GM12864 (cell line): ENCODE results near the gene AASDHPPT.
"Not testable (repeated sequence)": the region's sequence is repeated elsewhere in the genome, so short reads cannot be mapped to it uniquely, and the experiment has no call there.

Experiments used
- DNase-seq: peaks from one replicate; pipeline ENCODE4 v3.0.0-alpha.2; 2011; ENCODE audit warnings: low read depth
- H3K4me3 ChIP-seq: 2 replicates; pipeline ENCODE4 v1.5.1; 2011; ENCODE audit warnings: mild to moderate bottlenecking, low read depth, low read length, control low read depth
- TF ChIP-seq, protein P1 (sequence below): IDR thresholded peaks from 2 replicates; pipeline ENCODE4 v1.5.1; 2011; ENCODE audit warnings: low read depth, mild to moderate bottlenecking, moderate library complexity, low read length, control low read depth, inconsistent platforms; ENCODE audit errors: missing control alignments

AASDHPPT gene

DNA sequence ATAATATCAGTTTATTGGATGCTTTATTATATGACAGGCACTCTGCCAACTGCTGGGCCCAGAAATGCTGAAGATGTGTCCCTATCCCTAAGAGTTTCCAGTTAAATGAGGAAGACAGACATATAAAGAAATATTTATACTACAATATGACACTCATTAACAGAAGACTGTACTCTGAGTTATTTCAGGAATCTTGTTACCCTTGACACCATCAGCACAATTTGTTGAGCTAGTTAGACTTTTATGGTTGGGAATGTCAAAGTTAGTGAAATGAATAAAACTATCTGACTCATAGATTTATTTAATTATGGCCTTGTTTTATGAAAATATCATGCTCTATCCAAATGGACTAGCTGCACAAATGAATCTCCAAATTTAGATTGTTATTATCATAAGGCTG lies 29.8 kb upstream of the AASDHPPT start:
- DNase-seq = no peak
- H3K4me3 ChIP-seq = no peak overlapping the region
- TF ChIP-seq, protein P1, sequence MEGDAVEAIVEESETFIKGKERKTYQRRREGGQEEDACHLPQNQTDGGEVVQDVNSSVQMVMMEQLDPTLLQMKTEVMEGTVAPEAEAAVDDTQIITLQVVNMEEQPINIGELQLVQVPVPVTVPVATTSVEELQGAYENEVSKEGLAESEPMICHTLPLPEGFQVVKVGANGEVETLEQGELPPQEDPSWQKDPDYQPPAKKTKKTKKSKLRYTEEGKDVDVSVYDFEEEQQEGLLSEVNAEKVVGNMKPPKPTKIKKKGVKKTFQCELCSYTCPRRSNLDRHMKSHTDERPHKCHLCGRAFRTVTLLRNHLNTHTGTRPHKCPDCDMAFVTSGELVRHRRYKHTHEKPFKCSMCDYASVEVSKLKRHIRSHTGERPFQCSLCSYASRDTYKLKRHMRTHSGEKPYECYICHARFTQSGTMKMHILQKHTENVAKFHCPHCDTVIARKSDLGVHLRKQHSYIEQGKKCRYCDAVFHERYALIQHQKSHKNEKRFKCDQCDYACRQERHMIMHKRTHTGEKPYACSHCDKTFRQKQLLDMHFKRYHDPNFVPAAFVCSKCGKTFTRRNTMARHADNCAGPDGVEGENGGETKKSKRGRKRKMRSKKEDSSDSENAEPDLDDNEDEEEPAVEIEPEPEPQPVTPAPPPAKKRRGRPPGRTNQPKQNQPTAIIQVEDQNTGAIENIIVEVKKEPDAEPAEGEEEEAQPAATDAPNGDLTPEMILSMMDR = no peak

DNA sequence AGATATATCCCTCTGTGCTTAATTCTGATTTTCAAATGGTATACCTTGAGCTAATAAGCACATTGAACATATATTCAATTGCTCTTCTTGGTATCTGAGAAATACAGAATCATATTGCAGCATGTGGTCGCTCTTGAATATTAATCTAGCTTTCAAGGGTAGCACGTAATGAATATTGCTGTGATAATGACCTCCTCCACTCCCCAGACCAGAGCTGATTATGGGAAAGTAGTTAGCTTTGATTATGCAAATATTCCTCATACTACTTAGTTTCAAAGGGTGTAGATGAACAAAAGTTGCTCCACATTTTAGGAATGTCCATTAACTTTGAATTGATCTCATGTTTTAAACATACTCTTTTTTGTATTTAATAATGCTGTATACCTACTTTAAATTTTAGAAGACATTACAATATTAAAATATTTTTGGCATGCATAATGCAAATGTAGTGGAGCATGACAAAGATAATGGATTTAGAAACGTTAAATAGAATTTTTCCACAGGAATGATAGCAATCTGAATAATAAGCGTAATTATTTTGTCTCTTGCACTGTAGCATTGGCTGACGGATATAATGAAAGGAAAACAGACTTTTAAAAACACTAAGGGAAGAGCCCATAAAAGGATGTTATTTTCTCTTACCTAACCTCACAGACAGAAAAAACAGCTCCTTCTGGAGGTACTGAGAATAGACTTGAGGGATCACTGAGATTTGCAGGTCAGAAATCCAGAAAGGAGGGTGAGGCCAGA lies 27.6 kb upstream of the AASDHPPT start:
- DNase-seq = no peak
- TF ChIP-seq, protein P1 = no peak
- no peak overlapping the region for H3K4me3 ChIP-seq

DNA sequence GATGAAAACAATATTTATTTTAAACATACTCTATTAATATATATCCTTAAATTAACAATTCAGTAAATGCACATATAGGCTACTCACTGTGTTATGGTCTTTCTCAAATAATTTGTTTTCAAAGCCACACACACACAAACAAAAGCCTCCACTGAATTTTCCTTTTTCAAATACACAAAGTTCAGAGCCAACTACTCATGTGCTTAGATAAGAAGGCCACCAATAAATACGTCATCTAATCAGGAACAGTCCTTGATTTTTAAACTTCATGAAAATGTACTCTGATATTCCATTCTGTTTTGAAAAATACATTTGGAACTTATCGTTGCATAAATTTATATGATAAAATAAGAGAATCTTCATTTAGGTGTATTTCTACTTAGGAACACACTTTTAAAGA lies 26.4 kb upstream of the AASDHPPT start:
- no peak for DNase-seq
- TF ChIP-seq, protein P1 = no peak
- no peak overlapping the region for H3K4me3 ChIP-seq

DNA sequence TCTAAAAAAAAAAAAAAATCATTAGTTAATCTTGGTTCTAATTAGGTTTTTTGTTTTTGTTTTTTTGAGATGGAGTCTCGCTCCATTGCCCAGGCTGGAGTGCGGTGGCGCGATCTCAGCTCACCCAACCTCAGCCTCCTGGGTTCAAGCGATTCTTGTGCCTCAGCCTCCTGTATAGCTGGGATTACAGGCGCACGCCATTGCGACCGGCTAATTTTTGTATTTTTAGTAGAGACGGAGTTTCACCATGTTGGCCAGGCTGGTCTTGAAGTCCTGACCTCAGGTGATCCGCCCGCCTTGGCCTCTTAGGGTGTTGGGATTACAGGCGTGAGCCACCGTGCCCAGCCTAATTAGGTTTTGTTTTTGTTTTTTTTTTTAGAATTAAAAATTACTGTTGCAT lies 19.1 kb upstream of the AASDHPPT start:
- H3K4me3 ChIP-seq, DNase-seq: not testable (repeated sequence)

DNA sequence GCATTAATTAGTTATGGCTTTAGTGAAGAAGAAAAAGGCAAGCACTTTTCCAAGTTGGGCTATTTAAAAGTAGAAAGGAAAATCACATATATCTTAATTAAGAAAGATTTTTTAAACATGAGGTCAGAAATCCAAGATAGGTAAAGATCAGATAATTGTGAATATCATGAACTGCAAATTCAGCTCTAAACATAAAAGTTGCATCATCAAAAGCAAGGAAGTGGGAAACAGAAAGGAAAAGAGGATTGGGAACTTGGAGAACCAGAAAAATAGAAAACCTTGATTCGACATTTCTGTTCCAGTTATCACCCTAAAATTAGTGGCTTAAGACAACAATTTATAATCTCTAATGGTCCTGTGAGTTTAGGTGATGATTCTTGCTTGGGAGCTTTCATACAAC lies 17.8 kb upstream of the AASDHPPT start:
- DNase-seq = no peak
- TF ChIP-seq, protein P1 = no peak
- H3K4me3 ChIP-seq = no peak overlapping the region

DNA sequence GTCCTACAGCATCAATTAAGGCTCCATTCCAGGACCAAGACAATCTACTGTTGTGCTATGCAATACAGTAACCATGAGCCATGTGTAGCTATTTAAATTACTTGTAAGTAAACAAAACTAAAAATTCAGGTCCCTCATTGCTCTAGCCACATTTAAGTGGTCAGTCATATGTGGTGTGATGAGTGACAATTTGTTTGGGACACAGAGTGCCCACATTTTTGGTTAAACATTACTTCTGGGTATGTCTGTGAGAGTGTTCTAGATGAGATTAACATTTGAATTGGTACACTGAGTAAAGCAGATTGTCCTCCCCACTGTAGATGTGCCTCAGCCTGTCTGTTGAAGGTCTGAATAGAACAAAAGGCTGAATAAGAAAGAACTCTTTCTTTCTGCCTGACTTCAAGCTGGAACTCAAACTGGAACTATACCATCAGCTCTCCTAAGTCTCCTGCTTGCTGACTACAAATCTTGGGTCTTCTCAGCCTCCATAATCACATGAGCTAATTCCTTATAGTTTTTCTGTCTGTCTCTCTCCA lies 16.1 kb upstream of the AASDHPPT start:
- TF ChIP-seq, protein P1 = no peak
- no peak for DNase-seq
- H3K4me3 ChIP-seq = no peak overlapping the region

DNA sequence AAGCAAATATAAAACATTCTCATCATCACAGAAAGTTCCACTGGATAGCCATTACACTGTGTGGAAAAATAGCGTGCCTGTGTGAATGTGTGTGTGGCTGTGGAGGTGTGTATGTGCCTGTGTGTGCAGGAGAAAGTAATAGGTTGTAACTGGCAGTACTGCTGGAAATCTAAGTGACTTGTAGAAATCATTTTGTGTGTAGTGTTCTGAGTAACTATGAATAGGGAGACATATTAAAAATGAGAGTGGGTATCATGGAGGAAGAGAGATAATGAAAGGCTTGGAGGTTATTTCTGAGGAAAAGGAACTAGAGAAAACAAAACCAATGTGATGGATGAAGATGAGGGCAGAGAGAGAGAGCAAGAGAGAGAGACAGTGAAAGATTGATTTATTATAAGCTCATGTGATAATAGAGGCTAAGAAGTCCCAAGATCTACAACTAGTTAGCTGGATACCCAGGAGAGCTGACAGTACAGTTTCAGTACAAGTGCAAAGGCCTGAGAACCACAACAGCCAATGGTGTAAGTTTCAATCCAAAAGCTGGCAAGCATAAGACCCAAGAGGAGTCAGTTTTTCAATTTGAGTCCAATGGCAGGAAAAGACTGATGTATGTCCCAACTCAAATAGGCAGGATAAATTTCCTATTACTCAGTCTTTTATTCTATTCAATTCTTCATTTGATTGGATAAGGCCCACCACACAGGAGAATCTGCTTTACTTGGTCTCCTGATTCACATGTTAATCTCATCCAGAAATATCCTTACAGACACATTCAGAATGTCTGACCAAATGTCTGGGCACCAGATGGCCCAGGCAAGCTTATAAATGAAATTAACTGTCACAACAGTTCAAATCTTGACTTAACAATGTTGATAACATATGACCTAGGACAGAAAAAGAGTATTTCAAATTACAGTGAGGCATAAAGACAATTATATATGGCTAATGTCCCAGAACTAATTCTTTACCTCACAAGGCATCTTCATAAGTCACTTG lies 15.2 kb upstream of the AASDHPPT start:
- no peak for DNase-seq
- H3K4me3 ChIP-seq = no peak overlapping the region
- TF ChIP-seq, protein P1 = no peak
